ENCODE measurements around the gene BEX3. TPM values are rescaled to one million over a fixed set of nuclear protein-coding genes. Genes with fewer than 3 reads are reported as not detected.

Gene BEX3
- total RNA-seq, 1 experiment from 2014 or later: 263 TPM

- Mint-ChIP-seq H3K9me3 (no peaks in the 10 kb centered on the region), H3K36me3 (peaks cover 9% of the 10 kb centered on the region), H3K4me1 (peaks cover 22% of the 10 kb centered on the region), H3K27me3 (ENCODE audit: low read depth) (no peaks in the 10 kb centered on the region), H3K27ac (no peak overlapping the region), H3K4me3 (no peak overlapping the region)
- POLR2A ChIA-PET: no interaction called here
- TF ChIP-seq NFYB (CRISPR knock-in tag; conservative IDR thresholded peaks at IDR 0.05; ENCODE audit: low read depth): no peak
- TF ChIP-seq ZNF232 (CRISPR knock-in tag; IDR thresholded peaks at IDR 0.05): no peak
- DNase-seq (ENCODE audit: low spot score) (no peak), ATAC-seq (no peak)
- CTCF ChIA-PET: no interaction called here
Observed at GRCh38 chrX:103360092-103360491, 16.2 kb upstream of the BEX3 start.

- CTCF ChIA-PET: no interaction called here
- Mint-ChIP-seq H3K27me3 (ENCODE audit: low read depth) (no peaks in the 10 kb centered on the region), H3K4me3 (no peak overlapping the region), H3K4me1 (peaks cover 22% of the 10 kb centered on the region), H3K36me3 (peaks cover 9% of the 10 kb centered on the region), H3K27ac (no peak overlapping the region), H3K9me3 (no peaks in the 10 kb centered on the region)
- no peak for TF ChIP-seq TCF7 (CRISPR knock-in tag; IDR thresholded peaks at IDR 0.05; ENCODE audit: low read depth)
- no peak for TF ChIP-seq ZNF263 (CRISPR knock-in tag; IDR thresholded peaks at IDR 0.05; ENCODE audit: low read depth)
- TF ChIP-seq NR1H2 (CRISPR knock-in tag; IDR thresholded peaks at IDR 0.05): no peak
- TF ChIP-seq ZNF121 (CRISPR knock-in tag; IDR thresholded peaks at IDR 0.05): no peak
- TF ChIP-seq ATF1 (CRISPR knock-in tag; IDR thresholded peaks at IDR 0.05): no peak
- TF ChIP-seq TEAD4 (CRISPR knock-in tag; IDR thresholded peaks at IDR 0.05): no peak
- no peak for TF ChIP-seq NFYB (CRISPR knock-in tag; conservative IDR thresholded peaks at IDR 0.05; ENCODE audit: low read depth)
- DNase-seq (ENCODE audit: low spot score) (no peak), ATAC-seq (no peak)
- POLR2A ChIA-PET: no interaction called here
Observed at GRCh38 chrX:103360916-103361315, 15.4 kb upstream of the BEX3 start.

- Mint-ChIP-seq H3K4me1 (peaks cover 22% of the 10 kb centered on the region), H3K4me3 (no peak overlapping the region), H3K27me3 (ENCODE audit: low read depth) (no peaks in the 10 kb centered on the region), H3K36me3 (peaks cover 9% of the 10 kb centered on the region), H3K9me3 (no peaks in the 10 kb centered on the region), H3K27ac (no peak overlapping the region)
- no peak for TF ChIP-seq NFE2L1 (CRISPR knock-in tag; IDR thresholded peaks at IDR 0.05)
- no peak for TF ChIP-seq PRRX2 (CRISPR knock-in tag; IDR thresholded peaks at IDR 0.05)
- TF ChIP-seq ZNF317 (CRISPR knock-in tag; IDR thresholded peaks at IDR 0.05; ENCODE audit: borderline replicate concordance, low read depth): no peak
- ChIA-PET CTCF (no interaction called here), POLR2A (interaction anchor here (0.9 kb wide), 1 partner anchor 15 kb away, joined by 4 read pairs; no protein-coding TSS in a partner anchor)
- DNase-seq (ENCODE audit: low spot score) (no peak), ATAC-seq (no peak)
Observed at GRCh38 chrX:103361798-103362197, 14.5 kb upstream of the BEX3 start.

GRCh38 chrX:103362474-103362873, 13.9 kb upstream of the BEX3 start:
- POLR2A ChIA-PET: interaction anchor here (0.9 kb wide), 1 partner anchor 15 kb away, joined by 4 read pairs; no protein-coding TSS in a partner anchor
- H3K36me3 Mint-ChIP-seq: peaks cover 6% of the 10 kb centered on the region
- H3K9me3 Mint-ChIP-seq: no peaks in the 10 kb centered on the region
- no peaks in the 10 kb centered on the region for H3K27me3 Mint-ChIP-seq (ENCODE audit: low read depth)
- H3K4me3 Mint-ChIP-seq: no peak overlapping the region
- TF ChIP-seq NFE2L1 (CRISPR knock-in tag; IDR thresholded peaks at IDR 0.05) (no peak), PRDM15 (CRISPR knock-in tag; IDR thresholded peaks at IDR 0.05) (peak; percentile 85)
- CTCF ChIA-PET: no interaction called here
- peaks cover 24% of the 10 kb centered on the region for H3K4me1 Mint-ChIP-seq
- peak; percentile 95 for ATAC-seq
- DNase-seq (ENCODE audit: low spot score): no peak
- no peak overlapping the region for H3K27ac Mint-ChIP-seq

DNA sequence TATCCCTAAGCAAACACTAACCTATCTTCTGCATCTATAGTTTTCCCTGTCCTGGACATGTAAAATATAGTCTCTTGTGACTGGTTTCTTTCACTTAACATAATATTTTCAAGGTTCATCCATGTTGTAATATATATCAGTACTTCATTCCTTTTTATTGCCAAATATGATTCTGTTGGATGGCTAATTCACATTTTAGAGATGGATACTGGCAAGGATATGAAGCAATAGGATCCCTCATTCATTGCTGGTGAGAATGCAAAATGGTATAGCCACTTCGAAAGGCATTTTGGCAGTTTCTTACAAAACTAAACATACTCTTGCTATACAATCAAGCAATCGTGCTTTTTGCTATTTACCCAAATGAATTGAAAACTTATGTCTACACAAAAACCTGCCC, 13.3 kb upstream of the BEX3 start:
- ChIA-PET CTCF (no interaction called here), POLR2A (no interaction called here)
- Mint-ChIP-seq H3K36me3 (peaks cover under 1% of the 10 kb centered on the region; the same call in 1 of the 2 replicates), H3K4me1 (peaks cover 25% of the 10 kb centered on the region), H3K27ac (peak overlapping the region; percentile 60), H3K27me3 (ENCODE audit: low read depth) (no peaks in the 10 kb centered on the region), H3K4me3 (no peak overlapping the region), H3K9me3 (no peaks in the 10 kb centered on the region)
- ATAC-seq: no peak
- DNase-seq (ENCODE audit: low spot score): no peak
- TF ChIP-seq OVOL2 (CRISPR knock-in tag; IDR thresholded peaks at IDR 0.05; ENCODE audit: borderline replicate concordance) (no peak), ZNF396 (CRISPR knock-in tag; IDR thresholded peaks at IDR 0.05; ENCODE audit: borderline replicate concordance) (no peak), ATF3 (CRISPR knock-in tag; conservative IDR thresholded peaks at IDR 0.05) (no peak), GRHL2 (CRISPR knock-in tag; IDR thresholded peaks at IDR 0.05; ENCODE audit: insufficient replicate concordance, severe bottlenecking) (no peak), NFATC4 (CRISPR knock-in tag; IDR thresholded peaks at IDR 0.05) (no peak), NR2C2 (CRISPR knock-in tag; IDR thresholded peaks at IDR 0.05) (no peak), SMAD4 (CRISPR knock-in tag; IDR thresholded peaks at IDR 0.05) (no peak), FOXK1 (CRISPR knock-in tag; IDR thresholded peaks at IDR 0.05) (no peak), ETV6 (CRISPR knock-in tag; IDR thresholded peaks at IDR 0.05) (no peak)
- TF ChIP-seq, protein P1, sequence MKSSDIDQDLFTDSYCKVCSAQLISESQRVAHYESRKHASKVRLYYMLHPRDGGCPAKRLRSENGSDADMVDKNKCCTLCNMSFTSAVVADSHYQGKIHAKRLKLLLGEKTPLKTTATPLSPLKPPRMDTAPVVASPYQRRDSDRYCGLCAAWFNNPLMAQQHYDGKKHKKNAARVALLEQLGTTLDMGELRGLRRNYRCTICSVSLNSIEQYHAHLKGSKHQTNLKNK (CRISPR knock-in tag; IDR thresholded peaks at IDR 0.05): no peak
- TF ChIP-seq, protein P2, sequence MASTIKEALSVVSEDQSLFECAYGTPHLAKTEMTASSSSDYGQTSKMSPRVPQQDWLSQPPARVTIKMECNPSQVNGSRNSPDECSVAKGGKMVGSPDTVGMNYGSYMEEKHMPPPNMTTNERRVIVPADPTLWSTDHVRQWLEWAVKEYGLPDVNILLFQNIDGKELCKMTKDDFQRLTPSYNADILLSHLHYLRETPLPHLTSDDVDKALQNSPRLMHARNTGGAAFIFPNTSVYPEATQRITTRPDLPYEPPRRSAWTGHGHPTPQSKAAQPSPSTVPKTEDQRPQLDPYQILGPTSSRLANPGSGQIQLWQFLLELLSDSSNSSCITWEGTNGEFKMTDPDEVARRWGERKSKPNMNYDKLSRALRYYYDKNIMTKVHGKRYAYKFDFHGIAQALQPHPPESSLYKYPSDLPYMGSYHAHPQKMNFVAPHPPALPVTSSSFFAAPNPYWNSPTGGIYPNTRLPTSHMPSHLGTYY (CRISPR knock-in tag; IDR thresholded peaks at IDR 0.05): no peak

Data from WTC11 (cell line).